Stimulated activated naive B cell treated with anti-CD40 and anti-IgM and Interleukin-4, amounts not matched to agents 10 μg/mL and 1 μg/mL and 100 μg/mL, for 72 hours (primary cell): ENCODE measurements around the gene HPSE2.
"Not testable (repeated sequence)": the region's sequence is repeated elsewhere in the genome, so short reads cannot be mapped to it uniquely, and the experiment has no call there.

Experiments used
- ATAC-seq, 2 donors: fragments of 150-1000 bp; cut with Tn5 transposase; replicated peaks; 2 replicates each; pipeline ENCODE4 v1.10.0; 2021; ENCODE audit warnings: moderate library complexity in 1 of 2
- DNase-seq: peaks from one replicate; pipeline ENCODE4 v3.0.0; 2021
- H3K27ac Mint-ChIP-seq: one replicate; pipeline ENCODE4 v1.8.0; 2022; ENCODE audit warnings: mild to moderate bottlenecking, mixed read lengths
- H3K27me3 Mint-ChIP-seq, 2 donors: one replicate each; pipeline ENCODE4 v1.8.0; 2022; ENCODE audit warnings: mixed read lengths in 2 of 2
- H3K36me3 Mint-ChIP-seq, 2 donors: one replicate each; pipeline ENCODE4 v1.8.0; 2022; ENCODE audit warnings: mixed read lengths in 2 of 2, mild to moderate bottlenecking in 1 of 2
- H3K4me1 Mint-ChIP-seq, 2 donors: one replicate each; pipeline ENCODE4 v1.8.0; 2022; ENCODE audit warnings: mixed read lengths in 2 of 2, mild to moderate bottlenecking in 1 of 2
- H3K4me3 Mint-ChIP-seq, 2 donors: one replicate each; pipeline ENCODE4 v1.8.0; 2022; ENCODE audit warnings: mild to moderate bottlenecking in 2 of 2, mixed read lengths in 2 of 2, moderate library complexity in 1 of 2
- H3K9me3 Mint-ChIP-seq, 2 donors: one replicate each; pipeline ENCODE4 v1.8.0; 2022; ENCODE audit warnings: mixed read lengths in 2 of 2, mild to moderate bottlenecking in 1 of 2

The HPSE2 gene

GRCh38 chr10:98511876-98512275 lies 723.8 kb downstream of the HPSE2 start:
- H3K9me3 Mint-ChIP-seq = no peaks in the 10 kb centered on the region
- ATAC-seq (no peak), DNase-seq (no peak)
- H3K4me1 Mint-ChIP-seq = no peaks in the 10 kb centered on the region
- H3K27me3 Mint-ChIP-seq = peaks cover 14 to 16% of the 10 kb centered on the region in 2 donors
- no peaks in the 10 kb centered on the region for H3K36me3 Mint-ChIP-seq
- H3K27ac Mint-ChIP-seq = no peak overlapping the region
- no peak overlapping the region for H3K4me3 Mint-ChIP-seq

GRCh38 chr10:98510412-98510995 lies 725.1 kb downstream of the HPSE2 start:
- ATAC-seq = no peak
- DNase-seq = no peak
- Mint-ChIP-seq H3K27ac (no peak overlapping the region), H3K4me3 (no peak overlapping the region), H3K9me3 (no peaks in the 10 kb centered on the region), H3K27me3 (peaks cover 14 to 16% of the 10 kb centered on the region in 2 donors), H3K4me1 (no peaks in the 10 kb centered on the region), H3K36me3 (no peaks in the 10 kb centered on the region)

- Mint-ChIP-seq H3K36me3 (no peaks in the 10 kb centered on the region), H3K4me1 (no peaks in the 10 kb centered on the region), H3K27ac (no peak overlapping the region), H3K9me3 (no peaks in the 10 kb centered on the region), H3K27me3 (peaks cover 14 to 16% of the 10 kb centered on the region in 2 donors), H3K4me3 (no peak overlapping the region)
- no peak for DNase-seq
- no peak for ATAC-seq
Observed at GRCh38 chr10:98509745-98510144, 725.9 kb downstream of the HPSE2 start.

GRCh38 chr10:98502535-98502934 lies 733.1 kb downstream of the HPSE2 start:
- not testable (repeated sequence) for DNase-seq, H3K4me3 Mint-ChIP-seq, ATAC-seq, H3K4me1 Mint-ChIP-seq, H3K27ac Mint-ChIP-seq, H3K9me3 Mint-ChIP-seq, H3K36me3 Mint-ChIP-seq
- peaks cover 27 to 51% of the 10 kb centered on the region in 2 donors for H3K27me3 Mint-ChIP-seq

GRCh38 chr10:98492763-98493162 lies 742.9 kb downstream of the HPSE2 start:
- H3K9me3 Mint-ChIP-seq = peaks cover 12 to 13% of the 10 kb centered on the region in 2 donors
- H3K27ac Mint-ChIP-seq = no peak overlapping the region
- no peaks in the 10 kb centered on the region for H3K4me1 Mint-ChIP-seq
- peaks cover 12 to 19% of the 10 kb centered on the region in 2 donors for H3K27me3 Mint-ChIP-seq
- DNase-seq (no peak), ATAC-seq (no peak)
- H3K4me3 Mint-ChIP-seq = no peak overlapping the region
- peaks cover 0 to 10% of the 10 kb centered on the region in 2 donors for H3K36me3 Mint-ChIP-seq

DNA sequence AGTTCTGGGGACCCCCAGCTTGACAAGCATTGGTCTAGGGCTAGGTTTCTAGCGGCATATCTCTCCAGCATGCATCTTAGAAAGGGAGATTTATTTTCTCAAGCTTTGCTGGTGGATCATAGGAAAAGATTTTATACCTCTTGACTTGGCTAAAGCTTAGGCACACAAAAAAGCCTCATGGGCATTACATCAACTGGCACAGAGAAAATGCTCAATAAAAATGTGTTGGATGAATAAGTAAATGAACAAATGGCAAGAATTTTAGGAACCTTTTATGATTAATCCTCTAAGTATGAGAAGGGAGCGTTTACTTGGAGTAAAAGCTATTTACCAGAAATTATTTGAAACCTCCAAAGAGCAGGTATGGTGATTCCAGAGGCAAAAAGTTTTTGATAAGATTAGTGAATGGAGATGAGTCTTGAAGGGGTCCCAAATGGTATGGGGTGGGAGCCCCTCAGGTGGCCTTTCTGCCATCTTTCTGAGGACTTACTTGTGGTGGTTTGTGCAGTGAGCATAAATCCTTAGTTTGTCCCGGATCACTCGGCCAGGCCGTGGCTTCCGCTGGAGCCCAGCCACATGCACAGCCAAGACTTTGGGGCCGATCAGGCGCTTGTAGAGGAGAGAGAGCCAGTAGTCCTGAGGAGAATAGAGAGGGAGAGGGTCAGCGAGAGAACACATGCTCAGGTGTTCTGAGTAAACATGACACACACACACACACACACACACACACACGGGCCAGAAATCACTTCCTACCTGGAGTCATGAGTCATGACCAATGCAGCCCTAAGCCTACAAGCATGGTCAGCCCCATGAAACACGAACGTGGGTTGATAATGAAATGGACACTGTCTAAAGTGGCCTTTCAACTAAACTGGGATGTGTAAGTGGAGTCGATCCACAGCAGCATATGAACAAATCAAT lies 745.8 kb downstream of the HPSE2 start:
- ATAC-seq = no peak

GRCh38 chr10:98488669-98489430 lies 746.8 kb downstream of the HPSE2 start:
- Mint-ChIP-seq H3K36me3 (no peaks in the 10 kb centered on the region), H3K4me3 (no peak overlapping the region), H3K27me3 (peaks cover 20 to 26% of the 10 kb centered on the region in 2 donors), H3K4me1 (no peaks in the 10 kb centered on the region), H3K27ac (no peak overlapping the region), H3K9me3 (peaks cover 4% of the 10 kb centered on the region in 2 donors)
- DNase-seq (no peak), ATAC-seq (no peak)

More for the DNA sequence above, 745.8 kb downstream of the HPSE2 start:
- Mint-ChIP-seq H3K36me3 (no peaks in the 10 kb centered on the region), H3K27ac (no peak overlapping the region), H3K27me3 (peaks cover 15 to 21% of the 10 kb centered on the region in 2 donors), H3K9me3 (peaks cover 4% of the 10 kb centered on the region in 2 donors), H3K4me1 (no peaks in the 10 kb centered on the region), H3K4me3 (no peak overlapping the region)
- DNase-seq = no peak

GRCh38 chr10:98487649-98488048 lies 748.0 kb downstream of the HPSE2 start:
- Mint-ChIP-seq H3K27me3 (peaks cover 20 to 26% of the 10 kb centered on the region in 2 donors), H3K27ac (no peak overlapping the region), H3K36me3 (no peaks in the 10 kb centered on the region), H3K4me3 (no peak overlapping the region), H3K9me3 (peaks cover 2 to 4% of the 10 kb centered on the region in 2 donors), H3K4me1 (no peaks in the 10 kb centered on the region)
- DNase-seq (no peak), ATAC-seq (no peak)

- Mint-ChIP-seq H3K4me3 (no peak overlapping the region), H3K9me3 (peaks cover 2 to 4% of the 10 kb centered on the region in 2 donors), H3K27me3 (peaks cover 20 to 26% of the 10 kb centered on the region in 2 donors), H3K27ac (no peak overlapping the region), H3K4me1 (no peaks in the 10 kb centered on the region), H3K36me3 (no peaks in the 10 kb centered on the region)
- DNase-seq (no peak), ATAC-seq (no peak)
Observed at GRCh38 chr10:98486421-98486820, 749.2 kb downstream of the HPSE2 start.

GRCh38 chr10:98485959-98486358 lies 749.7 kb downstream of the HPSE2 start:
- H3K36me3 Mint-ChIP-seq = no peaks in the 10 kb centered on the region
- no peak for ATAC-seq
- H3K27ac Mint-ChIP-seq = no peak overlapping the region
- no peaks in the 10 kb centered on the region for H3K4me1 Mint-ChIP-seq
- peaks cover 2 to 4% of the 10 kb centered on the region in 2 donors for H3K9me3 Mint-ChIP-seq
- no peak overlapping the region for H3K4me3 Mint-ChIP-seq
- DNase-seq = no peak
- peaks cover 20 to 26% of the 10 kb centered on the region in 2 donors for H3K27me3 Mint-ChIP-seq

DNA sequence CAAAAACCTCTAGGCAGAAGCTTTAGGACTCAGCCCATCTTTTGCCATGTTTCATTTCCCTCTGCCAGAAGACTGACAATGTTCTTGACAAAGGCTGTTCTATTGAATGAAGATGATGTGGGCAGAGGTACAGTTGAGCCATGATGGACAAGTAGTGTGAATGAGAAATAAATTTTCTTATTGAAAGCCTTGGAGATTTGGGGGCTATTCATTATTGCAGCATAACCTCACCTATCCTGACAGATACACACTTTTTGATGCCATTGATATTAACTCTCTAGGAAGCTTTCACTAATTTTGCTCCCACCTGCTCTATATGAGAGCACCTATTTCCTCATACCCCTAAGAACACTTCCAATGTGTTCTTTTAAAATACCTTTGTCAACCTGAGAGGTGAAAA lies 752.0 kb downstream of the HPSE2 start:
- Mint-ChIP-seq H3K36me3 (no peaks in the 10 kb centered on the region), H3K4me3 (no peak overlapping the region), H3K4me1 (no peaks in the 10 kb centered on the region), H3K27me3 (peaks cover 20 to 24% of the 10 kb centered on the region in 2 donors), H3K9me3 (peaks cover 2 to 4% of the 10 kb centered on the region in 2 donors), H3K27ac (no peak overlapping the region)
- ATAC-seq = no peak
- DNase-seq = no peak

DNA sequence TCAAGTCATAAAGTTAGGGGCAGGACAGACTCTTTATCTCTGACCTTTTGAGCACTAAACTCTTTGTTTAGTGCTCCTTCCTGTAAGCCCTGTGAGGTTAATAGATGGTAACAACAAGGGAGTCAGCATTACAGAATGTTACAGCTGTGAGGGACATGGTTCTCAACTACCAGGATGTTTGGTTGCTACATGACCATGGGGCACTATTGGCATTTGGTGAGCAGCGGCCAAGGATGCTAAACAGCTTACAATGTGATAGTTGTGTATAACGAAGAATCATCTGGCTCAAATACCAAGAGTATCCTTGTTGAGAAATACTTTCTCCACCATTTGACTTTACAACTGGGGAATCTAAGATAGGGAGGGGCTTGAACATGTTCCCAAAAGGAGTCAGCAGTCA lies 753.6 kb downstream of the HPSE2 start:
- no peak overlapping the region for H3K27ac Mint-ChIP-seq
- DNase-seq (no peak), ATAC-seq (no peak)
- H3K36me3 Mint-ChIP-seq = no peaks in the 10 kb centered on the region
- no peak overlapping the region for H3K4me3 Mint-ChIP-seq
- H3K9me3 Mint-ChIP-seq = peaks cover 2 to 4% of the 10 kb centered on the region in 2 donors
- H3K4me1 Mint-ChIP-seq = no peaks in the 10 kb centered on the region
- H3K27me3 Mint-ChIP-seq = peaks cover 16 to 24% of the 10 kb centered on the region in 2 donors

DNA sequence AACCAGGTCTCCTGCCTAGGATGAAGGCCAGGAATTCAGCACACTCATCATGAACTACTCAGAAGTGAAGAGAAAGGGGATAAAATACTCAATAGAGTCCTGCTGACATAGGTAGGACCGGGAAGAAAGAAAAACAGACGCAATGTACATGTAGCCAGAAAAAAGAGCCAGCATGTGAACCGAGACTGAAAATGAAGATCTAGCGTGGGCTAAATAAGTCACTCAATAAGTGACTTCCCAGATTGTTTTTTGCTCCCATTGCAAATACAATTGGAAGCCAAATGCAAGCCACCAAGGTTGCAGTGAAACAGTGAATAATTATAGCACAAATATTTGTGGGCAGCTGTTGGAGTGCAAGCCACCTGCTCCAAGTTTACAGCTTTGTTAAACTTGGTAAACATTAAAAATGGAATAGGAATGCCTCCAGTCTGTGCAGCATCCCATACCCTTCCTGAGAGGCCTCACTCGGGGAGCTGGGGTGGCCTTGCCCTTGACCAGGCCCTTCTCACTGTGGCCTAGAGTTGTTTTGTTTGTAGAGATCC lies 754.2 kb downstream of the HPSE2 start:
- H3K27me3 Mint-ChIP-seq = peaks cover 15 to 23% of the 10 kb centered on the region in 2 donors
- no peak for DNase-seq
- no peaks in the 10 kb centered on the region for H3K4me1 Mint-ChIP-seq
- ATAC-seq = no peak
- no peaks in the 10 kb centered on the region for H3K36me3 Mint-ChIP-seq
- H3K4me3 Mint-ChIP-seq = no peak overlapping the region
- no peak overlapping the region for H3K27ac Mint-ChIP-seq
- H3K9me3 Mint-ChIP-seq = peaks cover 2 to 4% of the 10 kb centered on the region in 2 donors
